Type B pancreatic cell (in vitro differentiated cells): ENCODE results near the gene NUAK1. TPM values are rescaled to one million over a fixed set of nuclear protein-coding genes. Genes with fewer than 3 reads are reported as not detected.

Experiments used
- DNase-seq: peaks from one replicate; pipeline ENCODE4 v3.0.0; 2021; ENCODE audit warnings: mixed read lengths; ENCODE audit not compliant: unreplicated experiment; ENCODE audit errors: extremely low spot score
- H3K27ac Mint-ChIP-seq: 2 replicates; pipeline ENCODE4 v1.8.0; 2021; ENCODE audit warnings: mild to moderate bottlenecking, mixed read lengths
- H3K27me3 Mint-ChIP-seq: 2 replicates; pipeline ENCODE4 v1.8.0; 2021; ENCODE audit warnings: mixed read lengths
- H3K36me3 Mint-ChIP-seq: 2 replicates; pipeline ENCODE4 v1.8.0; 2021; ENCODE audit warnings: mixed read lengths
- H3K4me1 Mint-ChIP-seq: one replicate; pipeline ENCODE4 v1.8.0; 2021; ENCODE audit warnings: mixed read lengths; ENCODE audit not compliant: unreplicated experiment
- H3K4me3 Mint-ChIP-seq: 2 replicates; pipeline ENCODE4 v1.8.0; 2021; ENCODE audit warnings: mild to moderate bottlenecking, mixed read lengths
- H3K9me3 Mint-ChIP-seq: 2 replicates; pipeline ENCODE4 v1.8.0; 2021; ENCODE audit warnings: mixed read lengths
- CTCF ChIP-seq: fragments of 200-600 bp; sonication (generic); conservative IDR thresholded peaks from 2 replicates; pipeline ENCODE4 v1.5.0; 2021; ENCODE audit warnings: antibody characterized with exemption, mild to moderate bottlenecking
- total RNA-seq: library from RNA; stranded (reverse); gene quantifications from 2 replicates; pipeline ENCODE4 v1.2.1, GENCODE V29; 2021; ENCODE audit warnings: low replicate concordance

The NUAK1 gene
- total RNA-seq, 1 donor from 2014 or later, result 8.1 TPM

- peaks cover 35% of the 10 kb centered on the region for H3K4me1 Mint-ChIP-seq
- no peak overlapping the region for H3K27ac Mint-ChIP-seq
- H3K36me3 Mint-ChIP-seq, result peaks cover 27% of the 10 kb centered on the region
- no peak overlapping the region for H3K4me3 Mint-ChIP-seq
- no peak for TF ChIP-seq CTCF
- DNase-seq, result no peak
- H3K9me3 Mint-ChIP-seq, result no peaks in the 10 kb centered on the region
- H3K27me3 Mint-ChIP-seq, result peaks cover 9% of the 10 kb centered on the region
Observed at GRCh38 chr12:106085213-106085612, 53.5 kb downstream of the NUAK1 start.

GRCh38 chr12:106084759-106085158 is 54.0 kb downstream of the NUAK1 start:
- no peak overlapping the region for H3K4me3 Mint-ChIP-seq
- peaks cover 25% of the 10 kb centered on the region for H3K36me3 Mint-ChIP-seq
- DNase-seq, result no peak
- no peak for TF ChIP-seq CTCF
- peaks cover 9% of the 10 kb centered on the region for H3K27me3 Mint-ChIP-seq
- no peak overlapping the region for H3K27ac Mint-ChIP-seq
- H3K9me3 Mint-ChIP-seq, result no peaks in the 10 kb centered on the region
- peaks cover 34% of the 10 kb centered on the region for H3K4me1 Mint-ChIP-seq

DNA sequence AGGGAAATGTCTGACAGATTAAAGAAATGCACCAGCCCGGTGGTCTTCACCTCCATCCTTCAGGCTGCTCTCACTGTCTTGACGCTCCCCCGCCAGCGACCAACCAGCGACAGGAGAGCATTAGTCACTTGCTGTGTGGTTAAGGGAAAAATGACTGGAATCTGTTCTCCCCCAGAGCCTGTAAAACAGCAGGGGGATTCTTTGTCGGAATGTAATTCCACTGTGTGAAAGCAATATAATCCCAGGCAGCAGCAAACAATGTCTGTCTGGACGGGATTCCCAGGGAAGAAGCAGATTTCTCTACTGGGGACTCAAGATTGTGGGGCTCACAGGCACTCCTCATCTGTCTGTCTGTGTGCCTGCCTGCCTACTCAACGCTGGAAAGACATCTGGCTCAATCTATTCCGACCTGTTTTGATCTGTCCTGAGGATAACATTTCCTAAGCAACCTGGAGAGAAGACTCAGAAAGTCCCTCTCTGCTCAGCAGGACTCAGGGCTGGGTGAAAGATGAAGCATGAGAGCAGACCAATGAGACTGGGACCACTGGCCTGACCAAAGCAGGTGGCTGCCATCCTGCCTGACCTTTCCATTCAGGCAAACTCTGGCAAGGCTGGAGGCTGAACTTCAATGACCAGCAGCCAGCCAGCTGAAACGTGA is 54.6 kb downstream of the NUAK1 start:
- H3K27ac Mint-ChIP-seq, result peak overlapping the region; percentile 39

DNA sequence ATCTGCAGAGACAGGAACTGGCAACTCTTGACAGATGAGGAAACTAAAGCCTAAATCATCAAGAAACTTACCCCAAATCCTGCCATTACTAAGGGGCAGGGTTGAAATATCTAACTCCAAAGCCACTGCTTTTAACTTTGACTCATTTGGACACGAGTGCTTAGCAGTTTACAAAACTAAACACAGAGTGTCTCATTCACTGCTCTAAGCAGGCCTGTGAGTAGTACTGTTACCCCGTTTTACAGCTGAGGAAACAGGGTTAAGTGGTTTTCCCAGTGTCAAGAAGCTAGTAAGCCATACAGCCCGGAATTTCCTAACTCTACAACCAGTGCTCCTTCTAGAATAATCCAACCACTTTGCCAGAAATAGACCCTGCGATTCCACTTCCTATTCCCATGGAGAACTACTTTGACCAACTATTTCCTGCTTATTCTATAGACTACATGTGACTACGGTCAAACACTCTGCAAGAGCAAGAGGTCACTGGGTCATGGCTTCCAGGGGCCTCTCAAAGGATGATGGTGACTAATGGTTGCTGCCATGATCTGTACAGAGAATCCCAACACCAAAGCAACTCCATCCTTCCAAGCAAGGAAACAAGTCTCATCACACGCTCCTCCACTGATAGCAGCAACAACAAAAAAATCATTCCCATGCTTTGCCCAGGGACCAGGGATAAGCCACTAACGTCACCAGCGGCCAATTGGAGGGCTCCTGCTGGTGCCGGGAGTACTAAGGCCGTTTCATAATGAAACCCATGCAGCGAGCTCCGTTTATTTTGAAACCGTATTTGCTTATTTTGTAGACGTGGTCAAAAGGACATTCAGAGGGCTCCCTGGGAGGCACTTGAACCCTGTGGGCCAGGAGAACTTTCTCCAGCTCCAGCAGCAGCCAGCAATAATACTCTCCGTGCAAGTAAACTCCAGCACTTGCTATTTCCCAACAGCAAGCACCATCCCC is 56.3 kb downstream of the NUAK1 start:
- H3K9me3 Mint-ChIP-seq, result no peaks in the 10 kb centered on the region
- H3K4me3 Mint-ChIP-seq, result no peak overlapping the region
- no peak for DNase-seq
- peaks cover 32% of the 10 kb centered on the region for H3K4me1 Mint-ChIP-seq
- no peak overlapping the region for H3K27ac Mint-ChIP-seq
- TF ChIP-seq CTCF, result no peak
- peaks cover 14% of the 10 kb centered on the region for H3K27me3 Mint-ChIP-seq
- peaks cover 25% of the 10 kb centered on the region for H3K36me3 Mint-ChIP-seq

More for the DNA sequence above, 54.6 kb downstream of the NUAK1 start:
- Mint-ChIP-seq H3K36me3 (peaks cover 26% of the 10 kb centered on the region), H3K27me3 (peaks cover 11% of the 10 kb centered on the region), H3K4me3 (no peak overlapping the region), H3K4me1 (peaks cover 32% of the 10 kb centered on the region), H3K9me3 (no peaks in the 10 kb centered on the region)
- TF ChIP-seq CTCF, result no peak
- DNase-seq, result no peak

DNA sequence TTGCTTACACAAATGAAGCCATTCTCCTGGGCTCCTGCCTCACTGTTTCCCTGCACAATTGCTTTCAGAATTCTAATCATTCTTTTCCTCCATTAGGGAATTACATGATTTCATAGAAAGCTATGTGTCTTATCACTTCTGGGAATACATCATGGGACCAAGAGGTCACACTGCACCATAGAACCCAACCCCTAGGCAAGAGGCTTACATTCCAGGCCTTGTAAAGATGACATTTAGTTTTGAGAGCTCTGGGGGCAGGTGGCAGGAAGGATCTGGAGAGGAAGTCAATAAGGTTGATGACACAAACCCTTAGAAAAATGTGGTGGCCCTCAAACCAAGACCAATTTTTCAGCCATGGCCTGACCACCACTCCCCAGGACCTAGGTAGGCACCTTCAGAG is 57.1 kb downstream of the NUAK1 start:
- H3K27me3 Mint-ChIP-seq, result peaks cover 22% of the 10 kb centered on the region
- peaks cover 30% of the 10 kb centered on the region for H3K36me3 Mint-ChIP-seq
- DNase-seq, result no peak
- no peak overlapping the region for H3K27ac Mint-ChIP-seq
- no peaks in the 10 kb centered on the region for H3K9me3 Mint-ChIP-seq
- peaks cover 32% of the 10 kb centered on the region for H3K4me1 Mint-ChIP-seq
- H3K4me3 Mint-ChIP-seq, result no peak overlapping the region
- TF ChIP-seq CTCF, result no peak
